ENCODE results near the gene STK35. TPM values are rescaled to one million over a fixed set of nuclear protein-coding genes. Genes with fewer than 3 reads are reported as not detected.

Gene STK35
- total and polyA plus RNA-seq, 2 of the 8 experiments (the other 6 are each of a cell fraction or from before 2014, with no cell fraction given): 24.9 to 45.0 TPM

DNA sequence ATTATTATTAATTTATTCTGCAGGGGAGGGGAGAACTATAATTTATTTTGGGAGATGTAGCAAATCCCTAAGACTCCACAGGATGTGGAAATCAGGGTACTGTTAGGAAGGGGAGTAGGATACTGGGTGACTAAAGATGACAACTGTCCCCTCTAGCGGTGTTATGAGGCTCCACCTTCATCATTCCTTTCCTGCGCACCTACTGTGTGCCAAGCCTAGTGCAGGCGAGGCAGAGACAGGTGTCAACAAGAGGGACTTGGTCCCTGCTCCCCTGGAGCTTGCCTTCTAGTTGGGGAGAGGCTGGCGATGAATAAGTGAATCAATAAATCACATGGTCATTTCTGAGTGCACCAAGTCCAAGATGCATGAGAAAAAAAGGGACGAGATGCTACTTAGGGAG, 65.5 kb downstream of the STK35 start:
- POLR2A ChIA-PET (ENCODE audit: partially characterized antibody): no interaction called here
- H4K91ac ChIP-seq (replicated peaks; ENCODE audit: insufficient read length, low read length): no peak overlapping the region
- CTCF ChIA-PET (ENCODE audit: partially characterized antibody): interaction anchor here (0.9 to 1.5 kb wide), 4 partner anchors 15 to 161 kb away, joined by 3 to 4 read pairs (median 3); no protein-coding TSS in a partner anchor
- H3K4me1 ChIP-seq (replicated peaks in 1 of 4; ENCODE audit: control insufficient read depth in 3 of 4, insufficient read depth in 4 of 4, low read length in 3 of 4): no peaks in the 10 kb centered on the region; a peak in 1 of 7 replicates
- no peaks in the 10 kb centered on the region for H3K27me3 ChIP-seq (replicated peaks in 1 of 4; ENCODE audit: control insufficient read depth in 3 of 4, extremely low read depth in 1 of 4, insufficient read depth in 3 of 4, low read length in 3 of 4)
- no peak overlapping the region for H2BK5ac ChIP-seq (ENCODE audit: low read depth, low read length)
- no peak overlapping the region for H2BK120ac ChIP-seq (replicated peaks; ENCODE audit: low read depth, low read length)
- H2BK15ac ChIP-seq (ENCODE audit: low read length): no peak overlapping the region
- no peaks in the 10 kb centered on the region for H3K9me3 ChIP-seq (ENCODE audit: insufficient read depth in 2 of 2, low read depth in 1 of 2, low read length in 1 of 2)
- H4K5ac ChIP-seq (ENCODE audit: insufficient read length, low read depth, low read length): no peak overlapping the region
- no peak overlapping the region for H3K56ac ChIP-seq (replicated peaks; ENCODE audit: insufficient read length, low read depth, low read length)
- FAIRE-seq: no peak
- no peak overlapping the region for H2AK5ac ChIP-seq (ENCODE audit: low read depth, low read length)
- no peak overlapping the region for H3K4ac ChIP-seq (replicated peaks; ENCODE audit: insufficient read length, low read depth, low read length)
- no peaks in the 10 kb centered on the region for H3K79me2 ChIP-seq (ENCODE audit: control insufficient read depth in 1 of 2, insufficient read depth in 2 of 2, low read length in 2 of 2)
- H2BK20ac ChIP-seq (ENCODE audit: low read length): no peak overlapping the region
- H4K8ac ChIP-seq (ENCODE audit: extremely low read depth, insufficient read depth, low read length): no peak overlapping the region
- no peaks in the 10 kb centered on the region for H3K23me2 ChIP-seq (ENCODE audit: low read depth, low read length)
- H3K18ac ChIP-seq (ENCODE audit: extremely low read depth, low read length): no peak overlapping the region
- H3K4me2 ChIP-seq (ENCODE audit: insufficient read depth in 1 of 2, low read depth in 2 of 2, low read length in 2 of 2): no peak overlapping the region
- no peaks in the 10 kb centered on the region for H3K36me3 ChIP-seq (ENCODE audit: control insufficient read depth in 2 of 4, insufficient read depth in 4 of 4, low read length in 3 of 4)
- H3K4me3 ChIP-seq (ENCODE audit: extremely low read depth in 1 of 4, insufficient read depth in 2 of 4, low read depth in 3 of 4, low read length in 4 of 4): no peak overlapping the region
- no peaks in the 10 kb centered on the region for H4K20me1 ChIP-seq (replicated peaks in 1 of 2; ENCODE audit: control insufficient read depth in 1 of 2, insufficient read depth in 2 of 2, low read length in 2 of 2)
- no peak overlapping the region for H3K14ac ChIP-seq (ENCODE audit: insufficient read length)
- H2BK12ac ChIP-seq (ENCODE audit: low read depth, low read length): no peak overlapping the region
- DNase-seq (ENCODE audit: low read depth in 1 of 2, low spot score in 2 of 2): no peak
- no peak for TF ChIP-seq RXRA (IDR thresholded peaks at IDR 0.05; ENCODE audit: insufficient read depth, low read depth, low read length)
- no peak for TF ChIP-seq TBP (IDR thresholded peaks at IDR 0.05; ENCODE audit: low read depth, low read length)
- TF ChIP-seq RAD21 (IDR thresholded peaks at IDR 0.05 in 1 of 2, conservative IDR thresholded peaks at IDR 0.05 in 1 of 2; ENCODE audit: low read depth in 2 of 2, low read length in 2 of 2): no peak
- no peak for TF ChIP-seq POLR2AphosphoS5 (IDR thresholded peaks at IDR 0.05; ENCODE audit: low read depth, low read length)
- no peak for TF ChIP-seq TAF7 (optimal IDR thresholded peaks at IDR 0.05; ENCODE audit: borderline replicate concordance, low read depth, low read length)
- no peak overlapping the region for H2AFZ ChIP-seq (ENCODE audit: low read length)
- H3K27ac ChIP-seq (ENCODE audit: low read depth, low read length): no peak overlapping the region
- no peak overlapping the region for H3K23ac ChIP-seq (ENCODE audit: insufficient read length)
- WGBS, 2 experiments (ENCODE audit: extremely low coverage in 1 of 2, insufficient coverage in 1 of 2, insufficient read length in 1 of 2, insufficient replicate concordance in 2 of 2, low coverage in 1 of 2, low lambda C conversion rate in 2 of 2, missing lambda C conversion rate in 1 of 2): 91% methylated on average over 5 of the region's 5 CpGs; no CpG with 5 or more reads in 1 of the 2 experiments
- H3K79me1 ChIP-seq (ENCODE audit: low read depth, low read length): no peaks in the 10 kb centered on the region
- H3K9ac ChIP-seq (replicated peaks in 1 of 4; ENCODE audit: extremely low read depth in 1 of 4, low read depth in 3 of 4, low read length in 3 of 4): no peak overlapping the region
